K562 (cell line): ENCODE results near the gene AJM1. TPM values are rescaled to one million over a fixed set of nuclear protein-coding genes. Genes with fewer than 3 reads are reported as not detected.
A peak's percentile ranks its signal among the peaks of the same experiment; 100 is the strongest.

Experiments used
- ATAC-seq: fragments of 200-7000 bp; cut with Tn5 transposase; 3 replicates; pipeline ENCODE4 v1.9.1; 2020; ENCODE audit warnings: moderate library complexity
- BruUV-seq: library from RNA; stranded (reverse); fragments of 400-500 nt; replicated peaks from 2 replicates; lab custom pipeline; 2021; lab: Mats Ljungman, UMichigan
- CTCF ChIA-PET: fragments of 300-600 bp; formaldehyde crosslinking; extraction: SDS; loops from one replicate; lab custom pipeline; 2021; ENCODE audit warnings: low intra/inter-chr PET ratio; lab: Yijun Ruan, JAX
- POLR2A ChIA-PET: fragments of 300-600, 350-650 bp; sonication (Branson Sonifier 250); formaldehyde crosslinking; extraction: SDS; loops from one replicate; lab custom pipeline; 2021; ENCODE audit warnings: antibody characterized with exemption, inconsistent platforms; lab: Yijun Ruan, JAX
- DNase-seq, 4 experiments: peaks; one replicate each; pipeline versions ENCODE4 v3.0.0 to v3.0.0-alpha.2; 2011 to 2018; ENCODE audit warnings: low spot score in 3 of 4, mixed read lengths in 3 of 4; ENCODE audit errors: extremely low read depth in 1 of 4
- FAIRE-seq: peaks from 2 replicates; lab custom pipeline; 2011; peaks lifted over from hg19 to GRCh38; lab: Jason Lieb, UNC
- H2AFZ ChIP-seq: 2 replicates; pipeline ENCODE4 v1.6.0; 2011; ENCODE audit warnings: low read depth, low read length, control low read depth, inconsistent platforms
- H3K27ac ChIP-seq: fragments of 200-600 bp; 3 replicates; pipeline ENCODE4 v1.8.0; 2011; ENCODE audit warnings: low read depth, mild to moderate bottlenecking, control low read depth, inconsistent platforms, low read length, moderate library complexity, mixed read lengths; ENCODE audit errors: extremely low read depth
- H3K27me3 ChIP-seq, 2 experiments: fragments of 300-600 bp in 1 of 2; 2 replicates in 1 of 2; 3 replicates in 1 of 2; pipeline versions ENCODE4 v1.6.0 to v1.8.0; 2011; ENCODE audit warnings: inconsistent platforms in 2 of 2, low read length in 2 of 2, mild to moderate bottlenecking in 1 of 2, mixed read lengths in 1 of 2, moderate library complexity in 1 of 2; ENCODE audit not compliant: control insufficient read depth in 2 of 2, insufficient read depth in 2 of 2
- H3K36me3 ChIP-seq: fragments of 300-600 bp; 3 replicates; pipeline ENCODE4 v1.8.0; 2011; ENCODE audit warnings: mild to moderate bottlenecking, low read length, inconsistent platforms; ENCODE audit not compliant: control insufficient read depth, insufficient read depth
- H3K4me1 ChIP-seq, 2 experiments: fragments of 200-600 bp in 1 of 2; replicated peaks in 1 of 2; 2 replicates in 1 of 2; 3 replicates in 1 of 2; pipeline versions ENCODE4 v1.5.1 to v1.8.0; 2011; ENCODE audit warnings: inconsistent platforms in 2 of 2, low read length in 2 of 2, mild to moderate bottlenecking in 1 of 2, mixed read lengths in 1 of 2, moderate library complexity in 1 of 2; ENCODE audit not compliant: control insufficient read depth in 2 of 2, insufficient read depth in 2 of 2
- H3K4me2 ChIP-seq: 2 replicates; pipeline ENCODE4 v1.6.1; 2011; ENCODE audit warnings: low read length, control low read depth, inconsistent platforms, mixed read lengths; ENCODE audit not compliant: insufficient read depth
- H3K4me3 ChIP-seq: fragments of 200-600 bp; sonication (generic), shearing (Covaris generic); 2 replicates; pipeline ENCODE4 v1.5.1; 2016; ENCODE audit warnings: control low read depth, inconsistent platforms
- H3K79me2 ChIP-seq: fragments of 200-600 bp; 3 replicates; pipeline ENCODE4 v1.8.0; 2011; ENCODE audit warnings: low read length, inconsistent platforms; ENCODE audit not compliant: control insufficient read depth, insufficient read depth
- H3K9ac ChIP-seq, 2 experiments: 2 replicates each; pipeline versions ENCODE4 v1.6.0 to v1.6.1; 2011; ENCODE audit warnings: low read depth in 2 of 2, low read length in 2 of 2, control low read depth in 1 of 2, inconsistent platforms in 1 of 2, mild to moderate bottlenecking in 1 of 2, mixed read lengths in 1 of 2; ENCODE audit not compliant: insufficient read depth in 1 of 2
- H3K9me1 ChIP-seq: one replicate; pipeline ENCODE4 v1.6.0; 2011; ENCODE audit warnings: inconsistent platforms, mild to moderate bottlenecking, low read length, moderate library complexity; ENCODE audit not compliant: control insufficient read depth, insufficient read depth
- H3K9me3 ChIP-seq: replicated peaks from 2 replicates; pipeline ENCODE4 v1.5.1; 2011; ENCODE audit warnings: low read depth, low read length, inconsistent platforms; ENCODE audit not compliant: control insufficient read depth, insufficient read depth
- H4K20me1 ChIP-seq: replicated peaks from 2 replicates; pipeline ENCODE4 v1.6.1; 2011; ENCODE audit warnings: low read length, inconsistent platforms, mixed read lengths; ENCODE audit not compliant: control insufficient read depth, insufficient read depth
- BRF2 ChIP-seq: IDR thresholded peaks from 3 replicates; pipeline ENCODE4 v1.6.1; 2011; ENCODE audit warnings: borderline replicate concordance, mild to moderate bottlenecking; ENCODE audit not compliant: insufficient read length, insufficient read depth
- CBX1 ChIP-seq: sonication (generic); IDR thresholded peaks from 2 replicates; pipeline ENCODE4 v1.6.1; 2016; ENCODE audit warnings: antibody characterized with exemption, low read depth, mild to moderate bottlenecking
- EHMT2 ChIP-seq: fragments of 450-650 bp; IDR thresholded peaks from 2 replicates; pipeline ENCODE4 v1.6.1; 2018; ENCODE audit warnings: antibody characterized with exemption
- FOSL1 ChIP-seq: fragments of 200-800 bp; sonication (Bioruptor generic); conservative IDR thresholded peaks from 2 replicates; pipeline ENCODE4 v1.6.1; 2016; ENCODE audit warnings: missing genetic modification characterization, missing compliant biosample characterization
- HMGN3 ChIP-seq: IDR thresholded peaks from 2 replicates; pipeline ENCODE4 v1.6.1; 2011; ENCODE audit warnings: borderline replicate concordance, low read depth, mild to moderate bottlenecking, mixed read lengths, low read length; ENCODE audit not compliant: insufficient read length; ENCODE audit errors: extremely low read depth
- ILF3 ChIP-seq: fragments of 450-650 bp; IDR thresholded peaks from 2 replicates; pipeline ENCODE4 v1.6.1; 2018; ENCODE audit warnings: antibody characterized with exemption, mild to moderate bottlenecking, moderate library complexity, borderline replicate concordance
- MAFK ChIP-seq: IDR thresholded peaks from 2 replicates; pipeline ENCODE4 v1.6.1; 2011; ENCODE audit warnings: low read length, improper control_type of control experiment
- NFYB ChIP-seq: IDR thresholded peaks from 2 replicates; pipeline ENCODE4 v1.6.1; 2011; ENCODE audit warnings: mild to moderate bottlenecking, moderate library complexity; ENCODE audit not compliant: insufficient read length; ENCODE audit errors: extremely low read depth
- PTTG1 ChIP-seq: fragments of 450-650 bp; IDR thresholded peaks from 2 replicates; pipeline ENCODE4 v1.6.1; 2016; ENCODE audit warnings: low read depth, mild to moderate bottlenecking, missing genetic modification characterization, missing compliant biosample characterization
- RB1 ChIP-seq: fragments of 450-650 bp; IDR thresholded peaks from 2 replicates; pipeline ENCODE4 v1.6.1; 2017; ENCODE audit warnings: low read depth, mild to moderate bottlenecking
- RBFOX2 ChIP-seq: fragments of 200-400 bp; formaldehyde crosslinking; IDR thresholded peaks from 2 replicates; pipeline ENCODE4 v1.6.1; 2017; ENCODE audit warnings: low read depth, mild to moderate bottlenecking, low read length, moderate library complexity
- ZKSCAN3 ChIP-seq: fragments of 250-450 bp; sonication (Bioruptor Pico); IDR thresholded peaks from 2 replicates; pipeline ENCODE4 v1.4.0; 2020
- ZNF184 ChIP-seq: sonication (generic); formaldehyde crosslinking; IDR thresholded peaks from 2 replicates; pipeline ENCODE4 v1.5.0; 2020; ENCODE audit warnings: missing genetic modification reagents
- ZNF77 ChIP-seq: fragments of 250-450 bp; sonication (Bioruptor Pico); IDR thresholded peaks from 2 replicates; pipeline ENCODE4 v1.5.0; 2020
- WGBS: fragments of 100-300 bp; shearing (Covaris generic); methylation state at CpG from one replicate; pipeline ENCODE4 v1.1.6; 2016; ENCODE audit warnings: low coverage, mixed read lengths; ENCODE audit not compliant: insufficient coverage; ENCODE audit errors: missing lambda C conversion rate; 5-methylcytosine and 5-hydroxymethylcytosine counted together
- in situ Hi-C: fragments of 300-500 bp; cut with MboI; formaldehyde crosslinking; loops from 4 replicates; pipeline ENCODE4 v1.15.0; 2018; ENCODE audit warnings: inconsistent platforms, mixed read lengths
- intact Hi-C: fragments of 100-400 bp; cut with micrococcal nuclease; formaldehyde crosslinking; loops from 2 replicates; pipeline ENCODE4 v1.14.2; 2022
- polyA plus RNA-seq, 8 experiments: library from polyadenylated mRNA; depleted of rRNA in 4 of 8; stranded (reverse) in 5 of 8; unstranded in 3 of 8; fragments of >200 nt; fragmentation: Nextera tagmentation in 2 of 8; fragmentation: Illumina TruSeq in 1 of 8; extraction: Ambion mirVana in 2 of 8; extraction: Trizol in 1 of 8; gene quantifications; 2 replicates each; pipeline versions ENCODE4 v1.2.1 to v1.2.3, GENCODE V29; 2011 to 2014; ENCODE audit warnings: inconsistent platforms in 1 of 8, missing spikeins in 1 of 8
- total RNA-seq, 7 experiments: library from RNA; depleted of rRNA in 6 of 7; stranded (reverse); fragments of >200 nt in 6 of 7; fragmentation: Illumina TruSeq in 2 of 7; extraction: Trizol in 2 of 7; gene quantifications; 2 replicates each; pipeline versions ENCODE4 v1.2.1 to v1.2.3, GENCODE V29; 2011 to 2021; ENCODE audit warnings: low replicate concordance in 1 of 7
- TF ChIP-seq, protein P1 (sequence below): fragments of 450-650 bp; IDR thresholded peaks from 2 replicates; pipeline ENCODE4 v1.6.1; 2018; ENCODE audit not compliant: partially characterized antibody

AJM1 gene
- total and polyA plus RNA-seq, 9 of the 15 experiments (the other 6 are each of a cell fraction or from before 2014, with no cell fraction given): 0.01 to 3.7 (median 0.65) TPM; not detected in 1

GRCh38 chr9:136867480-136867879 lies 25.2 kb downstream of the AJM1 start:
- H3K4me2 ChIP-seq: peak overlapping the region; percentile 77

More at GRCh38 chr9:136867480-136867879, 25.2 kb downstream of the AJM1 start:
- Histone ChIP-seq H4K20me1 (0 out of 2 replicates have a peak, but pooled peaks cover 6% of the 10 kb centered on the region), H3K9me3 (no peaks in the 10 kb centered on the region; the same call in 1 of the 2 replicates), H3K9ac (peak overlapping the region; percentile 53 to 72; a peak in 2 of 4 replicates)
- BruUV-seq: no TSS peak
- ATAC-seq: no peak
- intact Hi-C loops: no loop called here
- POLR2A ChIA-PET: interaction anchor here (2.3 kb wide), 1 partner anchor 14 kb away, joined by 15 read pairs; no protein-coding TSS in a partner anchor
- TF ChIP-seq NFYB (no peak), RB1 (no peak), HMGN3 (peak; percentile 21), RBFOX2 (peak; percentile 49; the same call in 1 of the 2 replicates), CBX1 (no peak), ZNF77 (CRISPR knock-in tag) (no peak), EHMT2 (no peak), MAFK (no peak), ZKSCAN3 (no peak), FOSL1 (no peak), ILF3 (no peak), ZNF184 (no peak), BRF2 (no peak), PTTG1 (tag) (no peak)
- TF ChIP-seq, protein P1, sequence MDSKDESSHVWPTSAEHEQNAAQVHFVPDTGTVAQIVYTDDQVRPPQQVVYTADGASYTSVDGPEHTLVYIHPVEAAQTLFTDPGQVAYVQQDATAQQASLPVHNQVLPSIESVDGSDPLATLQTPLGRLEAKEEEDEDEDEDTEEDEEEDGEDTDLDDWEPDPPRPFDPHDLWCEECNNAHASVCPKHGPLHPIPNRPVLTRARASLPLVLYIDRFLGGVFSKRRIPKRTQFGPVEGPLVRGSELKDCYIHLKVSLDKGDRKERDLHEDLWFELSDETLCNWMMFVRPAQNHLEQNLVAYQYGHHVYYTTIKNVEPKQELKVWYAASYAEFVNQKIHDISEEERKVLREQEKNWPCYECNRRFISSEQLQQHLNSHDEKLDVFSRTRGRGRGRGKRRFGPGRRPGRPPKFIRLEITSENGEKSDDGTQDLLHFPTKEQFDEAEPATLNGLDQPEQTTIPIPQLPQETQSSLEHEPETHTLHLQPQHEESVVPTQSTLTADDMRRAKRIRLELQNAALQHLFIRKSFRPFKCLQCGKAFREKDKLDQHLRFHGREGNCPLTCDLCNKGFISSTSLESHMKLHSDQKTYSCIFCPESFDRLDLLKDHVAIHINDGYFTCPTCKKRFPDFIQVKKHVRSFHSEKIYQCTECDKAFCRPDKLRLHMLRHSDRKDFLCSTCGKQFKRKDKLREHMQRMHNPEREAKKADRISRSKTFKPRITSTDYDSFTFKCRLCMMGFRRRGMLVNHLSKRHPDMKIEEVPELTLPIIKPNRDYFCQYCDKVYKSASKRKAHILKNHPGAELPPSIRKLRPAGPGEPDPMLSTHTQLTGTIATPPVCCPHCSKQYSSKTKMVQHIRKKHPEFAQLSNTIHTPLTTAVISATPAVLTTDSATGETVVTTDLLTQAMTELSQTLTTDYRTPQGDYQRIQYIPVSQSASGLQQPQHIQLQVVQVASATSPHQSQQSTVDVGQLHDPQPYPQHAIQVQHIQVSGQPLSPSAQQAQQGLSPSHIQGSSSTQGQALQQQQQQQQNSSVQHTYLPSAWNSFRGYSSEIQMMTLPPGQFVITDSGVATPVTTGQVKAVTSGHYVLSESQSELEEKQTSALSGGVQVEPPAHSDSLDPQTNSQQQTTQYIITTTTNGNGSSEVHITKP: no peak
- TF ChIP-seq, all 486 proteins: peak for 2
- Histone ChIP-seq H3K27ac (no peak overlapping the region), H3K79me2 (peaks cover 43% of the 10 kb centered on the region), H3K9me1 (peaks cover 4% of the 10 kb centered on the region), H3K27me3 (no peaks in the 10 kb centered on the region), H2AFZ (no peak overlapping the region), H3K36me3 (peaks cover 25% of the 10 kb centered on the region; the same call in 2 of the 3 replicates), H3K4me1 (peaks cover 5 to 21% of the 10 kb centered on the region in 2 experiments; a peak in 3 of 5 replicates), H3K4me3 (peak overlapping the region; percentile 95; the same call in 1 of the 2 replicates)
- no peak for DNase-seq
- no peak for FAIRE-seq
- WGBS: 99% methylated on average over 14 of the region's 18 CpGs
- in situ Hi-C loops: no loop called here
- CTCF ChIA-PET: no interaction called here
